Osteoblast (primary cell): ENCODE data around the gene RPS5. TPM values are rescaled to one million over a fixed set of nuclear protein-coding genes. Genes with fewer than 3 reads are reported as not detected.
"Not testable (repeated sequence)": the region's sequence is repeated elsewhere in the genome, so short reads cannot be mapped to it uniquely, and the experiment has no call there.

ENCODE experiments used
- DNase-seq: peaks from one replicate; pipeline ENCODE4 v3.0.0; 2011; ENCODE audit warnings: low spot score, mixed read lengths; ENCODE audit not compliant: insufficient read length; ENCODE audit errors: missing footprints
- H2AFZ ChIP-seq: 2 replicates; pipeline ENCODE4 v1.6.0; 2011; ENCODE audit warnings: mild to moderate bottlenecking, low read length
- H3K27ac ChIP-seq: 2 replicates; pipeline ENCODE4 v1.5.1; 2011; ENCODE audit warnings: mild to moderate bottlenecking, low read depth, low read length, moderate library complexity
- H3K27me3 ChIP-seq: 2 replicates; pipeline ENCODE4 v1.6.0; 2012; ENCODE audit warnings: mild to moderate bottlenecking, control low read depth, inconsistent platforms, low read length, moderate library complexity; ENCODE audit not compliant: insufficient read depth
- H3K36me3 ChIP-seq: 2 replicates; pipeline ENCODE4 v1.5.1; 2011; ENCODE audit warnings: mild to moderate bottlenecking, low read length, control low read depth, moderate library complexity; ENCODE audit not compliant: insufficient read depth
- H3K4me1 ChIP-seq: 2 replicates; pipeline ENCODE4 v1.5.1; 2011; ENCODE audit warnings: mild to moderate bottlenecking, low read length, control low read depth, moderate library complexity; ENCODE audit not compliant: insufficient read depth
- H3K4me2 ChIP-seq: 2 replicates; pipeline ENCODE4 v1.6.0; 2011; ENCODE audit warnings: mild to moderate bottlenecking, low read length; ENCODE audit not compliant: insufficient read depth
- H3K4me3 ChIP-seq: fragments of 200-600 bp; sonication (generic); 3 replicates; pipeline ENCODE4 v1.5.1; 2012; ENCODE audit warnings: mild to moderate bottlenecking, low read length, inconsistent platforms; ENCODE audit not compliant: insufficient read depth
- H3K79me2 ChIP-seq: 2 replicates; pipeline ENCODE4 v1.6.0; 2012; ENCODE audit warnings: mild to moderate bottlenecking, low read length, control low read depth, inconsistent platforms; ENCODE audit not compliant: insufficient read depth
- H3K9me3 ChIP-seq: 2 replicates; pipeline ENCODE4 v1.5.1; 2011; ENCODE audit warnings: low read depth, low read length, control low read depth
- H4K20me1 ChIP-seq: 2 replicates; pipeline ENCODE4 v1.6.0; 2012; ENCODE audit warnings: mild to moderate bottlenecking, low read length, control low read depth; ENCODE audit not compliant: insufficient read depth
- small RNA-seq: library from RNA; depleted of rRNA; stranded (forward); fragments of <200 nt; gene quantifications from one replicate; pipeline ENCODE3, GENCODE V24; 2012
- total RNA-seq: library from RNA; depleted of rRNA; stranded (reverse); fragments of >200 nt; gene quantifications from 2 replicates; pipeline ENCODE4 v1.2.3, GENCODE V29; 2012
- TF ChIP-seq, protein P1 (sequence below): IDR thresholded peaks from 2 replicates; pipeline ENCODE4 v1.5.1; 2011; ENCODE audit warnings: mild to moderate bottlenecking, low read depth, low read length, moderate library complexity; ENCODE audit errors: extremely low read depth

The RPS5 gene
- total RNA-seq, 1 donor, result 1,166 TPM

- peaks cover under 1% of the 10 kb centered on the region for H3K4me1 ChIP-seq
- TF ChIP-seq, protein P1, sequence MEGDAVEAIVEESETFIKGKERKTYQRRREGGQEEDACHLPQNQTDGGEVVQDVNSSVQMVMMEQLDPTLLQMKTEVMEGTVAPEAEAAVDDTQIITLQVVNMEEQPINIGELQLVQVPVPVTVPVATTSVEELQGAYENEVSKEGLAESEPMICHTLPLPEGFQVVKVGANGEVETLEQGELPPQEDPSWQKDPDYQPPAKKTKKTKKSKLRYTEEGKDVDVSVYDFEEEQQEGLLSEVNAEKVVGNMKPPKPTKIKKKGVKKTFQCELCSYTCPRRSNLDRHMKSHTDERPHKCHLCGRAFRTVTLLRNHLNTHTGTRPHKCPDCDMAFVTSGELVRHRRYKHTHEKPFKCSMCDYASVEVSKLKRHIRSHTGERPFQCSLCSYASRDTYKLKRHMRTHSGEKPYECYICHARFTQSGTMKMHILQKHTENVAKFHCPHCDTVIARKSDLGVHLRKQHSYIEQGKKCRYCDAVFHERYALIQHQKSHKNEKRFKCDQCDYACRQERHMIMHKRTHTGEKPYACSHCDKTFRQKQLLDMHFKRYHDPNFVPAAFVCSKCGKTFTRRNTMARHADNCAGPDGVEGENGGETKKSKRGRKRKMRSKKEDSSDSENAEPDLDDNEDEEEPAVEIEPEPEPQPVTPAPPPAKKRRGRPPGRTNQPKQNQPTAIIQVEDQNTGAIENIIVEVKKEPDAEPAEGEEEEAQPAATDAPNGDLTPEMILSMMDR, result no peak
- no peak overlapping the region for H3K4me2 ChIP-seq
- peaks cover 65% of the 10 kb centered on the region for H3K9me3 ChIP-seq
- H3K27me3 ChIP-seq, result no peaks in the 10 kb centered on the region
- no peak overlapping the region for H3K4me3 ChIP-seq
- peaks cover 53% of the 10 kb centered on the region for H3K36me3 ChIP-seq
- no peak overlapping the region for H2AFZ ChIP-seq
- no peaks in the 10 kb centered on the region for H4K20me1 ChIP-seq
- peaks cover 17% of the 10 kb centered on the region for H3K79me2 ChIP-seq
- DNase-seq, result no peak
- H3K27ac ChIP-seq, result no peak overlapping the region
These were observed 47.1 kb downstream of the RPS5 start for GRCh38 chr19:58434217-58434616.

DNA sequence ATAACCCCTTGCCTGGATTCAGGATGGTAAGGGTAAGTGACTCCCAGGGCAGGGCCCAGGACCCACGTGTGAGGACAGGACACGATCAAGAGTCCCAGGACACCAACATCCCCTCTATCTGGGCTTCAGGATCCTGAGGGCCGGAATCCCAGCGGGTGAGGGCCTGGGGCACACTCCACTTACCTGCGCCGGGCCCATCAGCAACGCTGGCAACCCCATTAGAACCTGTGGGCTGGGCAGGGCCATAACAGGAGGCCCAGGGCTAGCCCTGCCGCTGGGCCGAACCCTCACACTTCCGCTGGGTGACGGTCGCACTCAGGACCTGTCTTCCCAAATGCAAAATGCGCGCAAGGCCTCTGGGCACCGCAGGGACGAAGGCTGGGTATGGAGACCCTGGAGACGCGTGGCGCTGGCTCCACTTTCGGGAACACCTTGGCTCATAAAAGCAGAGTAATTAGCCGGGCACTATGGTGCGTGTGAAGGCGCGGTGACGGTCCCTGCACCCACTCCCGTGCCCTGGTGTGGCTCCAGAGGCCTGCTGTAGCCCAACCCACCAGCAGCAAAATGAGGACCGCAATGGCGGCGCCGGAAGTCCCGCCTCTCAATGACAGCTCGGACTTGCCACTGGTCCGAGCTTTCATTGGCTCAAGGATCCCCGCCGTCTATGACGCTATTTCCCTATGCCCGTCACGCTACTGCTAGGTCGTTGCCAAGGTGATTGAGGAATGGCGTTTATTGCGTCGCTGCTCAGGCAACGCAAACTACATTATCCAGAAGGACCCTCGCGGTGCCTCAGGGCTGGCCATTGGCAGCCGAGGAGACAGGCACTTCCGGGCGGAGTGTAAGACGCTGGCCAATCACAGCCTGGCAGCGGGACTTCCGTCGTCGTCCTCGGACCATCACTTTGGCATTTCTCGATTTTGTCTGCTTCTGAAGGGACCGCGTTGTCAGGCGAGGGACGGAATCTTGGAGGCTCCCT is 52.8 kb downstream of the RPS5 start, which contains the start of gene ZNF132:
TSS of gene ZNF132 (minus strand) at position 578 of the 979 bp plus-strand sequence. CDS start at position 246, 332 bp downstream.
- Histone ChIP-seq H3K36me3 (peaks cover 24% of the 10 kb centered on the region), H2AFZ (peak within 1 kb of the TSS; percentile 99), H3K79me2 (peaks cover 24% of the 10 kb centered on the region), H3K4me1 (peaks cover 12% of the 10 kb centered on the region), H3K4me3 (peak within 1 kb of the TSS; percentile 98), H3K27me3 (no peaks in the 10 kb centered on the region), H3K4me2 (peak within 1 kb of the TSS; percentile 92), H3K27ac (peak within 1 kb of the TSS; percentile 93), H3K9me3 (peaks cover 18% of the 10 kb centered on the region), H4K20me1 (no peaks in the 10 kb centered on the region)
- DNase-seq, result peak; percentile 99
- TF ChIP-seq, protein P1, result no peak

GRCh38 chr19:58440556-58440955 is 53.5 kb downstream of the RPS5 start:
- Histone ChIP-seq H2AFZ (peak overlapping the region; percentile 99), H3K36me3 (peaks cover 17% of the 10 kb centered on the region), H3K4me1 (peaks cover 12% of the 10 kb centered on the region), H3K27me3 (no peaks in the 10 kb centered on the region), H3K4me3 (peak overlapping the region; percentile 98), H3K4me2 (peak overlapping the region; percentile 92), H4K20me1 (no peaks in the 10 kb centered on the region), H3K27ac (peak overlapping the region; percentile 93), H3K9me3 (peaks cover 14% of the 10 kb centered on the region), H3K79me2 (peaks cover 24% of the 10 kb centered on the region)
- DNase-seq, result no peak
- TF ChIP-seq, protein P1, result no peak

- peaks cover 12% of the 10 kb centered on the region for H3K4me1 ChIP-seq
- not testable (repeated sequence) for H3K27ac ChIP-seq, H4K20me1 ChIP-seq, H2AFZ ChIP-seq, H3K4me3 ChIP-seq, H3K4me2 ChIP-seq, DNase-seq, H3K36me3 ChIP-seq, H3K9me3 ChIP-seq, H3K27me3 ChIP-seq
- H3K79me2 ChIP-seq, result peaks cover 16% of the 10 kb centered on the region
These were observed 55.9 kb downstream of the RPS5 start for GRCh38 chr19:58442986-58443385.

Small RNA genes within 50 kb of the gene (small RNA-seq; reads per million reads assigned to genes)
- gene MIR4754, result not detected
- 0.22 reads per million for gene RNA5SP473

Other genes with a start within 250 kb of the RPS5 start
- 11.9 and 12.7 TPM in 2 replicates for gene ZNF329, start 236.5 kb upstream of the RPS5 start, total RNA-seq
- 10.9 and 11.2 TPM in 2 replicates for gene ZNF274, start 204.2 kb upstream of the RPS5 start, total RNA-seq
- gene ZNF544, start 158.4 kb upstream of the RPS5 start, total RNA-seq, result 22.1 and 32.9 TPM in 2 replicates
- 8.7 and 8.8 TPM in 2 replicates for gene ZNF8, start 108.3 kb upstream of the RPS5 start, total RNA-seq
- 23.9 and 29.3 TPM in 2 replicates for gene ERVK3-1, start 81.9 kb upstream of the RPS5 start, total RNA-seq
- 2.5 and 3.5 TPM in 2 replicates for gene ZSCAN22, start 60.3 kb upstream of the RPS5 start, total RNA-seq
- gene A1BG, start 33.8 kb upstream of the RPS5 start, total RNA-seq, result 1.1 and 1.5 TPM in 2 replicates
- 1.2 and 1.4 TPM in 2 replicates for gene ZNF497, start 24.5 kb upstream of the RPS5 start, total RNA-seq
- 4.4 and 4.7 TPM in 2 replicates for gene ZNF837, start 6.2 kb upstream of the RPS5 start, total RNA-seq
- not detected in 2 replicates for gene RNF225, start 8.4 kb downstream of the RPS5 start, total RNA-seq
- gene ZNF584, start 21.4 kb downstream of the RPS5 start, total RNA-seq, result 20.6 and 25.7 TPM in 2 replicates
- gene ZNF132, start 52.9 kb downstream of the RPS5 start, total RNA-seq, result 8.8 and 10.1 TPM in 2 replicates
- 10.5 and 11.8 TPM in 2 replicates for gene ZNF324B, start 64.4 kb downstream of the RPS5 start, total RNA-seq
- gene ZNF324, start 79.8 kb downstream of the RPS5 start, total RNA-seq, result 16.2 and 20.6 TPM in 2 replicates
- 14.1 and 18.1 TPM in 2 replicates for gene ZNF446, start 89.1 kb downstream of the RPS5 start, total RNA-seq
- 5.3 and 6.5 TPM in 2 replicates for gene SLC27A5, start 124.7 kb downstream of the RPS5 start, total RNA-seq
- gene ZBTB45, start 132.5 kb downstream of the RPS5 start, total RNA-seq, result 6.9 and 8.5 TPM in 2 replicates
- 224 and 248 TPM in 2 replicates for gene TRIM28, start 156.8 kb downstream of the RPS5 start, total RNA-seq
- gene CHMP2A, start 167.8 kb downstream of the RPS5 start, total RNA-seq, result 98.1 and 106 TPM in 2 replicates
- gene UBE2M, start 171.3 kb downstream of the RPS5 start, total RNA-seq, result 54.6 and 56.6 TPM in 2 replicates
- gene MZF1, start 186.1 kb downstream of the RPS5 start, total RNA-seq, result 22.7 and 23.9 TPM in 2 replicates